Measurements from ENCODE around the gene WFDC1. TPM values are rescaled to one million over a fixed set of nuclear protein-coding genes. Genes with fewer than 3 reads are reported as not detected.
"Not testable (repeated sequence)": the region's sequence is repeated elsewhere in the genome, so short reads cannot be mapped to it uniquely, and the experiment has no call there.

WFDC1 gene
- total RNA-seq, 1 experiment from 2014 or later: not detected

GRCh38 chr16:84327926-84328505, 33.3 kb downstream of the WFDC1 start:
- no peak for DNase-seq (ENCODE audit: low read depth)

- DNase-seq (ENCODE audit: low read depth): no peak
Measured at GRCh38 chr16:84329016-84329415, 34.3 kb downstream of the WFDC1 start.

GRCh38 chr16:84329843-84330684, 35.4 kb downstream of the WFDC1 start:
- DNase-seq (ENCODE audit: low read depth): no peak

- no peak for DNase-seq (ENCODE audit: low read depth)
Measured at GRCh38 chr16:84330685-84331050, 36.0 kb downstream of the WFDC1 start.

- DNase-seq (ENCODE audit: low read depth): no peak
Measured at GRCh38 chr16:84331998-84332780, 37.5 kb downstream of the WFDC1 start.

GRCh38 chr16:84332975-84333684, 38.5 kb downstream of the WFDC1 start:
- DNase-seq (ENCODE audit: low read depth): no peak

- no peak for DNase-seq (ENCODE audit: low read depth)
Measured at GRCh38 chr16:84334058-84334457, 39.4 kb downstream of the WFDC1 start.

GRCh38 chr16:84334482-84334881, 39.8 kb downstream of the WFDC1 start:
- no peak for DNase-seq (ENCODE audit: low read depth)

- not testable (repeated sequence) for DNase-seq (ENCODE audit: low read depth)
Measured at GRCh38 chr16:84337236-84337635, 42.6 kb downstream of the WFDC1 start.

- no peak for DNase-seq (ENCODE audit: low read depth)
Measured at GRCh38 chr16:84339311-84339710, 44.6 kb downstream of the WFDC1 start.

- no peak for DNase-seq (ENCODE audit: low read depth)
Measured at GRCh38 chr16:84339766-84340165, 45.1 kb downstream of the WFDC1 start.

- DNase-seq (ENCODE audit: low read depth): no peak
Measured at GRCh38 chr16:84340325-84341040, 45.8 kb downstream of the WFDC1 start.

- DNase-seq (ENCODE audit: low read depth): no peak
Measured at GRCh38 chr16:84341528-84342295, 47.0 kb downstream of the WFDC1 start.

GRCh38 chr16:84343800-84344199, 49.1 kb downstream of the WFDC1 start:
- DNase-seq (ENCODE audit: low read depth): not testable (repeated sequence)

- no peak for DNase-seq (ENCODE audit: low read depth)
Measured at GRCh38 chr16:84344781-84345180, 50.1 kb downstream of the WFDC1 start.

- no peak for DNase-seq (ENCODE audit: low read depth)
Measured at GRCh38 chr16:84347161-84347560, 52.5 kb downstream of the WFDC1 start.

- no peak for DNase-seq (ENCODE audit: low read depth)
Measured at GRCh38 chr16:84348386-84348888, 53.8 kb downstream of the WFDC1 start.

- DNase-seq (ENCODE audit: low read depth): no peak
Measured at GRCh38 chr16:84349862-84350684, 55.4 kb downstream of the WFDC1 start.

Data from LHCN-M2 (cell line).